ENCODE data around the gene TWF1.
"Not testable (repeated sequence)": the region's sequence is repeated elsewhere in the genome, so short reads cannot be mapped to it uniquely, and the experiment has no call there.

TWF1 gene

GRCh38 chr12:43797561-43798217 is 8.4 kb downstream of the TWF1 start:
- FAIRE-seq, result no peak

- FAIRE-seq, result no peak
These were observed 10.3 kb downstream of the TWF1 start for GRCh38 chr12:43795716-43796280.

GRCh38 chr12:43789941-43790340 is 16.2 kb downstream of the TWF1 start:
- FAIRE-seq, result no peak

GRCh38 chr12:43786899-43787693 is 19.0 kb downstream of the TWF1 start:
- FAIRE-seq, result no peak

- peak; percentile 82 for FAIRE-seq
These were observed 29.6 kb downstream of the TWF1 start for GRCh38 chr12:43776498-43776897.

- no peak for FAIRE-seq
These were observed 39.8 kb downstream of the TWF1 start for GRCh38 chr12:43766291-43766690.

- no peak for FAIRE-seq
These were observed 41.6 kb downstream of the TWF1 start for GRCh38 chr12:43764528-43764927.

GRCh38 chr12:43763769-43764168 is 42.3 kb downstream of the TWF1 start:
- FAIRE-seq, result no peak

GRCh38 chr12:43762596-43762995 is 43.5 kb downstream of the TWF1 start:
- FAIRE-seq, result no peak

- FAIRE-seq, result no peak
These were observed 44.6 kb downstream of the TWF1 start for GRCh38 chr12:43761500-43761899.

GRCh38 chr12:43760396-43760795 is 45.7 kb downstream of the TWF1 start:
- FAIRE-seq, result no peak

- peak; percentile 86 for FAIRE-seq
These were observed 47.2 kb downstream of the TWF1 start, which contains the start of the genes IRAK4 and PUS7L for GRCh38 chr12:43758728-43759563. Gene IRAK4, plus strand, starts transcription at chr12:43758951. Its CDS starts 9,161 bp downstream, at chr12:43768112. Gene PUS7L, minus strand, starts transcription at chr12:43758790. Its CDS starts 3,545 bp downstream, at chr12:43755245.

- FAIRE-seq, result no peak
These were observed 47.8 kb downstream of the TWF1 start for GRCh38 chr12:43758247-43758727.

- FAIRE-seq, result no peak
These were observed 52.1 kb downstream of the TWF1 start for GRCh38 chr12:43754015-43754414.

GRCh38 chr12:43751360-43751759 is 54.8 kb downstream of the TWF1 start:
- FAIRE-seq, result not testable (repeated sequence)

GRCh38 chr12:43750814-43751213 is 55.3 kb downstream of the TWF1 start:
- FAIRE-seq, result no peak

- no peak for FAIRE-seq
These were observed 57.1 kb downstream of the TWF1 start for GRCh38 chr12:43749016-43749415.

GRCh38 chr12:43744826-43745225 is 61.3 kb downstream of the TWF1 start:
- no peak for FAIRE-seq

All from TTC549 (cell line).